ENCODE results near the gene DNPEP.

DNPEP gene

GRCh38 chr2:219433666-219434467 lies 46.2 kb upstream of the DNPEP start:
- TF ChIP-seq CTCF (IDR thresholded peaks at IDR 0.05; ENCODE audit: control insufficient read depth, insufficient read depth, low read depth, low read length, missing control alignments): peak; percentile 48
- no peak overlapping the region for H3K4me3 ChIP-seq (ENCODE audit: control insufficient read depth, low read depth, low read length)
- no peak for DNase-seq (ENCODE audit: low read depth)

GRCh38 chr2:219430633-219431615 lies 43.2 kb upstream of the DNPEP start:
- H3K4me3 ChIP-seq (ENCODE audit: control insufficient read depth, low read depth, low read length): no peak overlapping the region
- DNase-seq (ENCODE audit: low read depth): no peak
- peak; percentile 40 for TF ChIP-seq CTCF (IDR thresholded peaks at IDR 0.05; ENCODE audit: control insufficient read depth, insufficient read depth, low read depth, low read length, missing control alignments)

GRCh38 chr2:219429958-219430606 lies 42.4 kb upstream of the DNPEP start:
- no peak for TF ChIP-seq CTCF (IDR thresholded peaks at IDR 0.05; ENCODE audit: control insufficient read depth, insufficient read depth, low read depth, low read length, missing control alignments)
- no peak overlapping the region for H3K4me3 ChIP-seq (ENCODE audit: control insufficient read depth, low read depth, low read length)
- DNase-seq (ENCODE audit: low read depth): no peak

GRCh38 chr2:219428469-219428868 lies 40.8 kb upstream of the DNPEP start:
- no peak for DNase-seq (ENCODE audit: low read depth)
- no peak for TF ChIP-seq CTCF (IDR thresholded peaks at IDR 0.05; ENCODE audit: control insufficient read depth, insufficient read depth, low read depth, low read length, missing control alignments)
- no peak overlapping the region for H3K4me3 ChIP-seq (ENCODE audit: control insufficient read depth, low read depth, low read length)

- no peak overlapping the region for H3K4me3 ChIP-seq (ENCODE audit: control insufficient read depth, low read depth, low read length)
- no peak for DNase-seq (ENCODE audit: low read depth)
- TF ChIP-seq CTCF (IDR thresholded peaks at IDR 0.05; ENCODE audit: control insufficient read depth, insufficient read depth, low read depth, low read length, missing control alignments): no peak
Observed at GRCh38 chr2:219426534-219427136, 38.9 kb upstream of the DNPEP start.

GRCh38 chr2:219426068-219426443 lies 38.3 kb upstream of the DNPEP start:
- DNase-seq (ENCODE audit: low read depth): no peak
- TF ChIP-seq CTCF (IDR thresholded peaks at IDR 0.05; ENCODE audit: control insufficient read depth, insufficient read depth, low read depth, low read length, missing control alignments): no peak
- H3K4me3 ChIP-seq (ENCODE audit: control insufficient read depth, low read depth, low read length): no peak overlapping the region

Measured in AG09309 (cell line).